Heart left ventricle (tissue), 16 donors: ENCODE measurements around the gene CMIP. TPM values are rescaled to one million over a fixed set of nuclear protein-coding genes. Genes with fewer than 3 reads are reported as not detected.

Experiments used
- ATAC-seq, 4 donors: fragments of 200-7000 bp; cut with Tn5 transposase; one replicate each; pipeline ENCODE4 v1.9.1; 2020 to 2022; ENCODE audit warnings: moderate library complexity in 4 of 4, mild to moderate bottlenecking in 3 of 4, moderate number of reproducible peaks in 1 of 4
- DNase-seq, 5 donors: peaks; one replicate each; pipeline ENCODE4 v3.0.0-alpha.2; 2020
- H3K27ac ChIP-seq, 12 donors: fragments of 200-600 bp; sonication (generic) in 4 of 12; one replicate each; pipeline versions ENCODE4 v1.5.0 to v1.8.0; 2016 to 2022; ENCODE audit warnings: mild to moderate bottlenecking in 2 of 12
- H3K27me3 ChIP-seq, 9 donors: fragments of 200-600 bp; sonication (generic) in 2 of 9; one replicate each; pipeline versions ENCODE4 v1.5.1 to v1.8.0; 2016 to 2022; ENCODE audit warnings: mild to moderate bottlenecking in 3 of 9
- H3K36me3 ChIP-seq, 9 donors: fragments of 200-600 bp; sonication (generic) in 2 of 9; one replicate each; pipeline versions ENCODE4 v1.5.0 to v1.8.0; 2018 to 2022; ENCODE audit warnings: mild to moderate bottlenecking in 2 of 9
- H3K4me1 ChIP-seq, 12 donors: fragments of 200-600 bp; sonication (generic) in 4 of 12; one replicate each; pipeline versions ENCODE4 v1.5.0 to v1.8.0; 2016 to 2022; ENCODE audit warnings: mild to moderate bottlenecking in 3 of 12
- H3K4me3 ChIP-seq, 12 donors: fragments of 200-600 bp; sonication (generic) in 4 of 12; one replicate each; pipeline versions ENCODE4 v1.5.0 to v1.8.0; 2017 to 2022; ENCODE audit warnings: mild to moderate bottlenecking in 9 of 12, moderate library complexity in 4 of 12
- H3K9me3 ChIP-seq, 12 donors: fragments of 200-600 bp; sonication (generic) in 4 of 12; one replicate each; pipeline versions ENCODE4 v1.5.0 to v1.8.0; 2016 to 2022; ENCODE audit warnings: mild to moderate bottlenecking in 1 of 12
- POLR2A ChIP-seq, 2 donors: fragments of 450-650 bp; IDR thresholded peaks; one replicate each; pipeline ENCODE4 v1.6.1; 2017; ENCODE audit warnings: antibody characterized with exemption in 2 of 2, mild to moderate bottlenecking in 2 of 2, moderate library complexity in 2 of 2
- WGBS, 4 donors: extraction: QIAGEN DNeasy Blood & Tissue Kit in 2 of 4; methylation state at CpG; one replicate each; pipeline versions ENCODE4 v1.1.5 to v1.1.7; 2013 to 2018; 5-methylcytosine and 5-hydroxymethylcytosine counted together
- intact Hi-C, 10 donors: fragments of 100-400 bp; cut with DNase I; formaldehyde crosslinking; loops; one replicate each; pipeline versions ENCODE4 v1.11.1 to v1.14.2; 2022
- polyA plus RNA-seq, 2 donors: library from polyadenylated mRNA; stranded (reverse); fragments of 200-250 nt; gene quantifications; one replicate each; pipeline ENCODE4 v1.2.3, GENCODE V29; 2013
- total RNA-seq, 9 donors: library from RNA; depleted of rRNA in 2 of 9; stranded (reverse); fragments of >200 nt in 2 of 9; fragmentation: NEBNext Ultra II Directional in 3 of 9; extraction: Animal tissue kit (Norgen Biotek cat#: 25700) in 3 of 9; gene quantifications; one replicate each; pipeline versions ENCODE4 v1.1.0 to v1.2.4, GENCODE V29; 2016 to 2023
- TF ChIP-seq, protein P1 (sequence below), 12 donors: fragments of 200-600 bp; sonication (generic) in 4 of 12; IDR thresholded peaks; one replicate each; pipeline versions ENCODE4 v1.5.0 to v1.8.0; 2018 to 2022; ENCODE audit warnings: antibody characterized with exemption in 12 of 12, mild to moderate bottlenecking in 5 of 12
- donor health status: ischemic (EF 13 %, LVEDD 7.1; RV severe dilation, severe dysfunction).
- donor health status: healthy with polysubstance abuse.
- donor health status: DM: no; HTN: yes; CAD: no.
- donor health status: DM: no; HTN: no; CAD: no.
- donor health status: ischemic (EF 25% LVEDD 6.9; RV normal size, moderate dysfunction).
- donor health status: ischemic (EF 25% LVEDD 5.7; RV mildly dilated, moderate dysfunction).
- donor health status: healthy.
- donor health status: DM: yes; HTN: yes; CAD: no.
- donor health status: ischemic (EF 35%, LVEDD 5.7; RV mildly dilated, moderate dysfunction).
- donor health status: nonischemic (EF 11% LVEDD 7.7; RV severe dilation, severe dysfunction).
- donor health status: DM: yes; HTN: yes; CAD: no.
- donor health status: PGD.
- donor health status: ischemic (EF 29% LVEDD 5.4; RV normal size, mild dysfunction).
- donor health status: nonischemic (EF 23%, LVEDD 6.1; RV moderate dilation, normal function).

CMIP gene
- total and polyA plus RNA-seq, 11 donors = 4.1 to 48.8 (median 10.6) TPM

DNA sequence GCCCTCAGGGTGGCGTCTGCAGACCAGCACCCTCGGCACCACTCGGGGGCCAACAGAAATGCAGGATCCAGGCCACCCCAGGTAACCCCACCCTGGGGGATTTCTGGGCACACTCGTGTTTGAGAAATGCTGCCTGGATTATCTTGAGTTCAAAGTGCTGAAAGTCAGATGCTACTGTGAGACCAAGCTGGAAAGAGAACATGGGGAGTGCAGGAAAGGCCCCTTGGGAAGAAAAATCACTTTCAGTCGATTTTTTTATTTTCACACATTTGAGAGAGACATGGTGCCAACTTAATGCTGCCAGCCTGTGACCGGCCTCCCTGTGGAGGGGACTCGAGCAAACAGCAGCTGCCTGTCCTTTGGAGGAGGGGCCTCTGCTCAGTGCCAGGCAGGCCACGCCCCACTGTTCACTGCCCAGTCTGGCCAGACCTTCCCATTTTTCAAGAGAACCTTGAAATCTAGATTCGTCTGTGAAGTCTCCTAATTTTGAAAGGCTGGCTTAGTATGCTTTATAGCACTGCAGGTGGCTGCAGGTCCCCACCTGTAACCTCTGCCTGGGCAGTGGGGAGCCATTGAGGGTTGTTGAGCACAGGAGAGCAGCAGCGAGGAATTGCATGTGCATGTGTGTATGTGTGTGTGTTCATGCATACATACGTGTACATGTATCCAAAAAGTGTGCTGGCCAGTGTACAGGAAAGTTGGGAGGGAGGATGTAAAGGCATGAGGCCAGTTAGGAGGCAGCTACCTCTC lies 263.8 kb downstream of the CMIP start:
- ATAC-seq = no peak
- intact Hi-C loops = loop anchor here in 1 of 10 donors (5.0 kb wide), 1 partner anchor 76 kb away; no protein-coding TSS in a partner anchor
- peak overlapping the region in 1 of 12 donors; percentile 77 for H3K27ac ChIP-seq
- DNase-seq = peak in 1 of 5 donors; percentile 27
- H3K4me1 ChIP-seq = peaks cover 0 to 5% (median 0%) of the 10 kb centered on the region in 12 donors
- 84 to 89% (median 85%) methylated on average over 11 of the region's 11 CpGs for WGBS, 4 donors
- no peak for TF ChIP-seq POLR2A (IDR thresholded peaks at IDR 0.05)
- TF ChIP-seq, protein P1, sequence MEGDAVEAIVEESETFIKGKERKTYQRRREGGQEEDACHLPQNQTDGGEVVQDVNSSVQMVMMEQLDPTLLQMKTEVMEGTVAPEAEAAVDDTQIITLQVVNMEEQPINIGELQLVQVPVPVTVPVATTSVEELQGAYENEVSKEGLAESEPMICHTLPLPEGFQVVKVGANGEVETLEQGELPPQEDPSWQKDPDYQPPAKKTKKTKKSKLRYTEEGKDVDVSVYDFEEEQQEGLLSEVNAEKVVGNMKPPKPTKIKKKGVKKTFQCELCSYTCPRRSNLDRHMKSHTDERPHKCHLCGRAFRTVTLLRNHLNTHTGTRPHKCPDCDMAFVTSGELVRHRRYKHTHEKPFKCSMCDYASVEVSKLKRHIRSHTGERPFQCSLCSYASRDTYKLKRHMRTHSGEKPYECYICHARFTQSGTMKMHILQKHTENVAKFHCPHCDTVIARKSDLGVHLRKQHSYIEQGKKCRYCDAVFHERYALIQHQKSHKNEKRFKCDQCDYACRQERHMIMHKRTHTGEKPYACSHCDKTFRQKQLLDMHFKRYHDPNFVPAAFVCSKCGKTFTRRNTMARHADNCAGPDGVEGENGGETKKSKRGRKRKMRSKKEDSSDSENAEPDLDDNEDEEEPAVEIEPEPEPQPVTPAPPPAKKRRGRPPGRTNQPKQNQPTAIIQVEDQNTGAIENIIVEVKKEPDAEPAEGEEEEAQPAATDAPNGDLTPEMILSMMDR (IDR thresholded peaks at IDR 0.05) = no peak
- H3K27me3 ChIP-seq = no peaks in the 10 kb centered on the region
- H3K36me3 ChIP-seq = peaks cover 0 to 61% (median 31%) of the 10 kb centered on the region in 9 donors
- H3K4me3 ChIP-seq = no peak overlapping the region
- H3K9me3 ChIP-seq = no peaks in the 10 kb centered on the region

DNA sequence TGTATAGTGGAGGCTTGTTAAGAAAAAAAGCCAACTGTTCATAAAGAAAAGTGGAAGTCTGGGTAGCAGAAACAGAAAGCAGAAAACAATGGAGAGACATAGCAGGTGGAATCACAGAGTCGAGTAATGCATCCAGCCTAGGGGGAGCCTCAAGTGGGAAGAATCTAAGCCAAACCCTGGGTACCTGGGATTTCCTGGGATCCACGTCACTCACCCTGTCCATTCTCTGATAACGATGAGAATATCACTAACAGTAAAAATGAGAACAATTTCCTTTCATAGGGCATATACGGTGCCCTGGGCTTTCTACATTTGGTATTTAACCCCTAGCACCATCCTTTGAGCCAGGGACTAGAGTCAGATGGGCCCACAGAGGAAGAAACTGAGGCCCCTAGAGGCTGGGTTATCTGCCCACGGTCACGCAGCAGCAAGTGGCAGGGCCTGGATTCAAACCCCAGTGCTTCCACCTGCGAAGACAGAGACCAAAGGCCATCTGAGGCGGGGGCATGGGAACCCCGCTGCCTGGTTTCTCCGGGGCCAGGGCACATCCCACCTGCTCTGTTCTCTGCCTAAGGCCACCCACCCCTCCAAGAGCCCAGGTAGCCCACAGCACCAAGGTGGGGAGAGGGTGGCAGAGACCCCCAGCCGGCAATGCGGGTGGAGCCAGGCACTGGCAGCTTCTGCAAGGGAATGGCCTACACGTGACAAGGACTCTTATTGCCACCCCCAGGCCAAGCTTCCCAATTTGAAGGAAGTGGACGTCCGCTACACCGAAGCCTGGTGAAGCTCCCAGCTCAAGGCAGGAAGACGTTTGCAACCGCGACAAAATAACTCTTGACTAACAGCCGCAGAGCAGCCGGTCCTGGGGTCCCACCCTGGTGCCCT lies 264.6 kb downstream of the CMIP start:
- peaks cover 0 to 56% (median 30%) of the 10 kb centered on the region in 9 donors for H3K36me3 ChIP-seq
- H3K27me3 ChIP-seq = no peaks in the 10 kb centered on the region
- H3K4me3 ChIP-seq = no peak overlapping the region
- TF ChIP-seq, protein P1 (IDR thresholded peaks at IDR 0.05) = no peak
- no peak for TF ChIP-seq POLR2A (IDR thresholded peaks at IDR 0.05)
- intact Hi-C loops = loop anchor here in 1 of 10 donors (5.0 kb wide), 1 partner anchor 77 kb away; no protein-coding TSS in a partner anchor
- H3K27ac ChIP-seq = no peak overlapping the region
- 81 to 87% (median 84%) methylated on average over 8 to 21 of the region's 21 CpGs for WGBS, 4 donors
- H3K4me1 ChIP-seq = peaks cover 0 to 5% (median 0%) of the 10 kb centered on the region in 12 donors
- ATAC-seq (no peak), DNase-seq (peak in 1 of 5 donors; percentile 18)
- no peaks in the 10 kb centered on the region for H3K9me3 ChIP-seq

DNA sequence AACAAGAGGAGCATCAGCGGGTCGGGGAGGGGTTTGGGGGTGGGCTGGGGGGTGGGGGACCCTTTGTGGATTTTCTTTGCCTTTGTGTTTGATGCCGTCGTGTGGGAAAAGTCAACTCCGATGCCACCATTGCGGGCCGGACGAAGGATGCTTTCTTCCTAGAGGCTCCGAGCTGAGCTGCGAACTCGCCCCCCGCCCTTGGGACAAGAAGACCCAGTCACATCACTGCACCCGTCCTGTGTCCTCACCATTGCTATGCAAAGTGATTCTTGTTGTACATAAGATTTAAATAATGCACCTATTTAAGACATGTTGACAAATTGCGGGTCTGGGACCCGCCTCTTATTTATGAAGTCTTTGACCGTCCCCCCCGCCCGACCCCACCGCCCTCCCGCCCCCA lies 265.4 kb downstream of the CMIP start:
- no peaks in the 10 kb centered on the region for H3K27me3 ChIP-seq
- intact Hi-C loops = loop anchor here in 1 of 10 donors (10.0 kb wide), 1 partner anchor 215 kb away; no protein-coding TSS in a partner anchor
- peaks cover 0 to 5% (median 0%) of the 10 kb centered on the region in 12 donors for H3K4me1 ChIP-seq
- H3K36me3 ChIP-seq = peaks cover 0 to 51% (median 26%) of the 10 kb centered on the region in 9 donors
- DNase-seq (peak in 1 of 5 donors; percentile 20), ATAC-seq (no peak)
- H3K9me3 ChIP-seq = no peaks in the 10 kb centered on the region
- TF ChIP-seq, protein P1 (IDR thresholded peaks at IDR 0.05) = no peak
- TF ChIP-seq POLR2A (IDR thresholded peaks at IDR 0.05) = no peak
- H3K27ac ChIP-seq = no peak overlapping the region
- WGBS, 4 donors = 93 to 96% (median 95%) methylated on average over 18 to 20 of the region's 20 CpGs
- H3K4me3 ChIP-seq = no peak overlapping the region
